ENCODE results near the gene LYST.

LYST gene

GRCh38 chr1:235859789-235860188 is 6.9 kb downstream of the LYST start:
- no peaks in the 10 kb centered on the region for H3K9me3 ChIP-seq (ENCODE audit: insufficient read depth, low read length)
- no peak for TF ChIP-seq CTCF (IDR thresholded peaks at IDR 0.05; ENCODE audit: insufficient read depth, low read length, poor library complexity, severe bottlenecking)

GRCh38 chr1:235858766-235859165 is 7.9 kb downstream of the LYST start:
- Histone ChIP-seq H3K9me3 (ENCODE audit: insufficient read depth, low read length) (no peaks in the 10 kb centered on the region), H3K27ac (ENCODE audit: low read depth, low read length) (no peak overlapping the region), H2AFZ (ENCODE audit: low read depth, low read length, severe bottlenecking) (no peak overlapping the region), H3F3A (ENCODE audit: insufficient read depth) (no peaks in the 10 kb centered on the region), H4K20me1 (ENCODE audit: low read depth, low read length) (no peaks in the 10 kb centered on the region), H3K27me3 (ENCODE audit: low read length) (no peaks in the 10 kb centered on the region), H3K79me2 (ENCODE audit: insufficient read depth, low read length) (no peaks in the 10 kb centered on the region), H3K9me2 (replicated peaks; ENCODE audit: insufficient read depth, low read length) (no peaks in the 10 kb centered on the region), H3K4me2 (ENCODE audit: low read depth, low read length, poor library complexity, severe bottlenecking) (no peak overlapping the region), H3K9ac (ENCODE audit: low read length) (no peak overlapping the region), H3K4me3 (ENCODE audit: insufficient read depth, low read length, poor library complexity, severe bottlenecking) (no peak overlapping the region), H3K36me3 (ENCODE audit: low read length) (no peaks in the 10 kb centered on the region)
- TF ChIP-seq EZH2phosphoT487 (conservative IDR thresholded peaks at IDR 0.05; ENCODE audit: low read length) (no peak), CTCF (IDR thresholded peaks at IDR 0.05; ENCODE audit: insufficient read depth, low read length, poor library complexity, severe bottlenecking) (no peak)

More at GRCh38 chr1:235859789-235860188, 6.9 kb downstream of the LYST start:
- Histone ChIP-seq H4K20me1 (ENCODE audit: low read depth, low read length) (no peaks in the 10 kb centered on the region), H3K9me2 (replicated peaks; ENCODE audit: insufficient read depth, low read length) (no peaks in the 10 kb centered on the region), H3K36me3 (ENCODE audit: low read length) (no peaks in the 10 kb centered on the region), H3K4me3 (ENCODE audit: insufficient read depth, low read length, poor library complexity, severe bottlenecking) (no peak overlapping the region), H3K4me2 (ENCODE audit: low read depth, low read length, poor library complexity, severe bottlenecking) (no peak overlapping the region), H3F3A (ENCODE audit: insufficient read depth) (no peaks in the 10 kb centered on the region), H3K79me2 (ENCODE audit: insufficient read depth, low read length) (no peaks in the 10 kb centered on the region), H3K27ac (ENCODE audit: low read depth, low read length) (no peak overlapping the region), H3K9ac (ENCODE audit: low read length) (no peak overlapping the region), H2AFZ (ENCODE audit: low read depth, low read length, severe bottlenecking) (no peak overlapping the region), H3K27me3 (ENCODE audit: low read length) (no peaks in the 10 kb centered on the region)

GRCh38 chr1:235857756-235858155 is 8.9 kb downstream of the LYST start:
- Histone ChIP-seq H3K4me3 (ENCODE audit: insufficient read depth, low read length, poor library complexity, severe bottlenecking) (no peak overlapping the region), H3K27me3 (ENCODE audit: low read length) (no peaks in the 10 kb centered on the region), H3F3A (ENCODE audit: insufficient read depth) (no peaks in the 10 kb centered on the region), H3K9me3 (ENCODE audit: insufficient read depth, low read length) (no peaks in the 10 kb centered on the region), H3K9ac (ENCODE audit: low read length) (no peak overlapping the region), H3K79me2 (ENCODE audit: insufficient read depth, low read length) (no peaks in the 10 kb centered on the region), H3K36me3 (ENCODE audit: low read length) (no peaks in the 10 kb centered on the region), H4K20me1 (ENCODE audit: low read depth, low read length) (no peaks in the 10 kb centered on the region), H3K27ac (ENCODE audit: low read depth, low read length) (no peak overlapping the region), H3K4me2 (ENCODE audit: low read depth, low read length, poor library complexity, severe bottlenecking) (no peak overlapping the region), H2AFZ (ENCODE audit: low read depth, low read length, severe bottlenecking) (no peak overlapping the region), H3K9me2 (replicated peaks; ENCODE audit: insufficient read depth, low read length) (no peaks in the 10 kb centered on the region)
- TF ChIP-seq CTCF (IDR thresholded peaks at IDR 0.05; ENCODE audit: insufficient read depth, low read length, poor library complexity, severe bottlenecking) (no peak), EZH2phosphoT487 (conservative IDR thresholded peaks at IDR 0.05; ENCODE audit: low read length) (no peak)
